MV-4-11 (cell line): ENCODE measurements around the gene MFAP1.
A peak's percentile ranks its signal among the peaks of the same experiment; 100 is the strongest.
"Not testable (repeated sequence)": the region's sequence is repeated elsewhere in the genome, so short reads cannot be mapped to it uniquely, and the experiment has no call there.

Source experiments
- DNase-seq: peaks from one replicate; lab custom pipeline; 2025; lab: John Stamatoyannopoulos, UW

MFAP1 gene

DNA sequence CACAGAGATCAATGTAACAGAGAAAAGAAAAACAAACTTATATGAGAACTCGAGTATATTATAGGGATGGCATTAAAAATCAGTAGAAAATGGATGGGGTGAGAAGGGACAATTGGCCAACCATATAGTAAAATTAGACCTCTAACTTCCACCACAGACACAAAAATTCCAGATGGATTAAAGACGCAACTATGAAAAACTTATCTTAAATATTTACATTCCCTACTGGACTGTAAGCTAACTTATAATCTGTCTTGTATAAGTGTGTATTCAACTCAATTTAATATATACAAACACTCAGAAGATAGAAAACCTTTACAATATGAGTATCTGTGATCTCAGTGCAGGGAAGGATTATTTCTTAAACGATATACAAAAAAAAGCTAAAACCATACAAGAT lies 3.0 kb downstream of the MFAP1 start:
- no peak for DNase-seq

DNA sequence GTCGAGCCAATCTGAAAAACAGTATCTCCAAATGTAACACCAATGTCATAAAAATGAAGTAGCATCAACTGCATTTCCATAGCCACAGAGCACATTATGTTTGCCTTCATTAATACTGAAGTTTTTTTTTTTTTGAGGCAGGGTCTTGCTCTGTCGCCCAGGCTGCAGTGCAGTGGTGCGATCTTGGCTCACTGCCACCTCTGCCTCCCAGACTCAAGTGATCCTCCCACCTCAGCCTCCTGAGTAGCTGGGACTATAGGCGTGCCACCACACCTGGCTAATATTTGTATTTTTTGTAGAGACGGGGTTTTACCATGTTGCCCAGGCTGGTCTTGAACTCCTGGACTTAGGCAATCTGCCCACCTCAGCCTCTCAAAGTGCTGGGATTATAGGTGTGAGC lies 9.4 kb downstream of the MFAP1 start:
- DNase-seq: not testable (repeated sequence)

DNA sequence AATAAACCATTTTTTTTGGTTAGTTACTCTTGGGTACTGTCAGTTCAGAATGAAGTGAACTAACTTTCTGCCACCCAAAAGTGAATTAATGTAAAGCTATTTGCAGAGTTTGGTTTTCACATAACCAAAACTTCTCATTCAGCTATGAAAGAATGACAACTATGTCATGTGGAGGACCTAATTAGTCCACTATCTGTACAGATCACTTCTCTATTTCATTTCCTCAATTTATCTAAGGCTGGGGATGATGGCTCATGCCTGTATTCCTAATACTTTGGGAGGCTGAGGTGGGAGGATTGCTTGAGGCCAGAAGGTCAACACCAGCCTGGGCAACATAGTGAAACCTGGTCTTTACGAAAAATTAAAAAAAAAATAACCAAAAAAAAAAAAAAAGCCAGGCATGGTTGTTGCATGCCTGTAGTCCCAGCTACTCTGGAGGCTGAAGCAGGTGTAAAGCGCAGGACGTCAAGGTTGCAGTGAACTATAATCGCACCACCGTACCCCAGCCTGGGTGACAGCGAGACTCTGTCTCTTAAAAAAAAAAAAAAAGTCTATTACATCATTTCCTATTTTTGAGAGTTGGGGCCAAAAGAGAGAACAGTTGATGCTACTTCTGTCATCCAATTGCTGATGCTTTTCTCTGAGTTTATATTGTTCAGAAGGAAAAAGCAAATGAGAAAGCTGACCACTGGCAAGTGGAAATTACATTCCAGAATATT lies 15.4 kb downstream of the MFAP1 start:
- peak; percentile 91 for DNase-seq

- DNase-seq: no peak
These were observed 16.0 kb downstream of the MFAP1 start for GRCh38 chr15:43808435-43808950.

DNA sequence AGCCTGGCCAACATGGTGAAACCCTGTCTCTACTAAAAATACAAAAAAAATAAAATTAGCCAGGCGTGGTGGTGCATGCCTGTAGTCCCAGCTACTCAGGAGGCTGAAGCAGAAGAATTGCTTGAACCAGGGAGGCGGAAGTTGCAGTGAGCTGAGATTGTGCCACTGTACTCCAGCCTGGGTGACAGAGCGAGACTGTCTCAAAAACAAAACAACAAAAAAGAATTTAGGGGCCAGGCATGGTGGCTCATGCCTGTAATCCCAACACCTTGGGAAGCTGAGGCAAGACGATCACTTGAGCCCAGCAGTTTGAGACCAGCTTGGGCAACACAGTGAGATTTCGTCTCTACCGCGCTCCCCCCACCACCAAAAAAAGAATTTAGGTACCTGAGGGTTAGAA lies 21.8 kb downstream of the MFAP1 start:
- DNase-seq: not testable (repeated sequence)

- peak; percentile 86 for DNase-seq
These were observed 24.0 kb downstream of the MFAP1 start, which contains the start of gene HYPK for GRCh38 chr15:43800286-43801141. HYPK (plus strand) TSS chr15:43800599; CDS start chr15:43800623, 24 bp downstream.

GRCh38 chr15:43799945-43800285 lies 24.6 kb downstream of the MFAP1 start, which contains the start of gene SERINC4:
SERINC4 (minus strand) TSS chr15:43800220; CDS start chr15:43799986, 234 bp downstream.
- no peak for DNase-seq

- DNase-seq: no peak
These were observed 25.1 kb downstream of the MFAP1 start for GRCh38 chr15:43799209-43799944.

GRCh38 chr15:43796566-43796965 lies 27.9 kb downstream of the MFAP1 start:
- DNase-seq: no peak

DNA sequence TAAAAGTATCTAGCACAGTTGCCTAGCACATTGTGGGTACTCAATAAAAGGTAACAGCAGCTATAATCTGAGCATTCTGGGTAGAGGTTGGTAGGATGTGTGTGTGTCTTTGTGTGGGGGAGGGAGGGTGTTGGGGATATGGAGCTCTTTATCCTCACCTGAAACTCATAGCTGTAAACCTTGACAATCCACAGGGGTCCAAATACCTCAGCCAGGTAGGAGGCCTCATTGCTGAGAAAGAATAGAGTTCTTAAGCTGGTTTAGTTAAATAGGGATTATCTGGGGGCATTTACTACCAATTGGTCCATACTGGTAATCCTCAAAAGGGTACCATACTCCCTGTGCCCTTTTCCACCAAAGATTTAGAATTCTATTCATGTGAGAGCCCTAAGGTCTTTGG lies 28.5 kb downstream of the MFAP1 start:
- DNase-seq: no peak

- DNase-seq: no peak
These were observed 29.3 kb downstream of the MFAP1 start for GRCh38 chr15:43795197-43795596.

- no peak for DNase-seq
These were observed 30.0 kb downstream of the MFAP1 start for GRCh38 chr15:43794269-43795037.

- no peak for DNase-seq
These were observed 30.8 kb downstream of the MFAP1 start for GRCh38 chr15:43793647-43794046.

DNA sequence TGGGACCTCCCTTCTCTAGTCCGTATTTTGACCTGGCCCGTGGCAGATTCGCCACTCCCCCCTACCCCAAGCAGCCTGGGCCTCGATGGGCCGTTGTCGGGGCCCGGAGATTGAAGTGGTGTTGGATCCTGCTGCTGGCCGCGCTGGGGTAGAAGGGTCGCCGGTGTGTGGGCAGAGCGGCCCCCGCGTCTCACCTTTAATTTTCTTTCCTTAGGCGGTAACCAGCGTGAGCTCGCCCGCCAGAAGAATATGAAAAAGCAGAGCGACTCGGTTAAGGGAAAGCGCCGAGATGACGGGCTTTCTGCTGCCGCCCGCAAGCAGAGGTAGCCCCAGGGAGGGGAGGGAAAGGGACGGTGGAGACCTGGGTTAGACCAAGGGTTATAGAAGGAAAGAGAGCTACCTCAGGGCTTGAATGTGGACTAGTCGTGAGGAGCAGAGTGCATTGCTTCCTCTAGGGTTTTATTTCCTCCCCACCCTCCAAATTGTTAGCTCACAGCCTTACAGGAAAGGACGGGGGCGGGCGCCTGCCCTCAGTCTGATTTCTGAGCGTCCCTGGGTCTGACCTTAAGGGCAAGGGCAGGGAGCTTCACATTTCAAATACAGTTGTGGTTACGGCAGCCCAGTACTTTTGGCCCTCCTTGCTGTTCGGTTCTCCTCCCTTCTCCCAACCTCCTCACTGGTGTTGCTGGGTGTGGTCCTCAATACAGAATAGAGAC lies 31.6 kb downstream of the MFAP1 start:
- DNase-seq: no peak

- peak; percentile 99 for DNase-seq
These were observed 32.3 kb downstream of the MFAP1 start, which contains the start of gene SERF2 for GRCh38 chr15:43791993-43792760. SERF2 (plus strand) TSS chr15:43792320; CDS start chr15:43792377, 57 bp downstream.

- DNase-seq: no peak
These were observed 35.1 kb downstream of the MFAP1 start for GRCh38 chr15:43789409-43789808.

- no peak for DNase-seq
These were observed 45.5 kb downstream of the MFAP1 start for GRCh38 chr15:43779016-43779415.

GRCh38 chr15:43777267-43777914 lies 47.1 kb downstream of the MFAP1 start:
- DNase-seq: peak; percentile 84

DNA sequence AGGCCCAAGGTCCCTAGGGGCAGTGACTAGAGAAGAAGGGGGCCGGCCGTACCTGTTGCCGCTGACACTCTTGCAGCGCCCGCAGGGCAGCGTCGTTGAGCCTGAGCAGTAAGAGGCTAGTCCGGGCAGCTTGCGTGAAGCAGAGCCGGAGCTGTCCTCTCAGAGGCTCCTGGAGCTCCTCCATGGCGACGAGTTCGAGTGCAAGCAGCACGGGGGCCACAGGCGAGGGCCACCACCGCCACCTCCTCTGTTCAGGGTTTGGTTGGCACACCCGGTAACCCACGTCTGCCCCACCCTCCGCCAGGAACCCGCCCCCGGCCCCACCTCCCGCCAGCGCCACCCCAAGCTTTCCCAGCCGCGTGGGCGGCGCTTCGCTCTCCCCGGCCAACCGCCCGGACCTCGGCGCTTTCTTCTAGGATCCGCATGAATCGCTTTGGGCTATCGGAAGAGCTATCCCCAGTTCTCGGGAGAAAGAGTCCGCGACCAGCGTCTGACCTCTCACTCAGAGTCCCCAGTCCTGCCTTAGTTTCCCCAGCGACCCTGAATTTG lies 47.7 kb downstream of the MFAP1 start, which contains the start of gene ELL3:
Gene ELL3 (minus strand): TSS at position 249 of the 549 bp plus-strand sequence. CDS start 65 bp downstream, at position 184.
- DNase-seq: peak; percentile 80
